Chondrocyte (in vitro differentiated cells): ENCODE results near the gene APOLD1. TPM values are rescaled to one million over a fixed set of nuclear protein-coding genes. Genes with fewer than 3 reads are reported as not detected.
A peak's percentile ranks its signal among the peaks of the same experiment; 100 is the strongest.

ENCODE experiments used
- DNase-seq: peaks from one replicate; pipeline ENCODE4 v3.0.0; 2021; ENCODE audit warnings: mixed read lengths, low spot score
- H3K27ac Mint-ChIP-seq: one replicate; pipeline ENCODE4 v1.8.0; 2021; ENCODE audit warnings: mild to moderate bottlenecking, moderate library complexity, mixed read lengths; ENCODE audit not compliant: unreplicated experiment
- H3K27me3 Mint-ChIP-seq: 2 replicates; pipeline ENCODE4 v1.8.0; 2021; ENCODE audit warnings: low read depth, mixed read lengths
- H3K36me3 Mint-ChIP-seq: 2 replicates; pipeline ENCODE4 v1.8.0; 2021; ENCODE audit warnings: low read depth, mixed read lengths
- H3K4me1 Mint-ChIP-seq: 2 replicates; pipeline ENCODE4 v1.8.0; 2021; ENCODE audit warnings: low read depth, mild to moderate bottlenecking, mixed read lengths
- H3K4me3 Mint-ChIP-seq: one replicate; pipeline ENCODE4 v1.8.0; 2021; ENCODE audit warnings: mild to moderate bottlenecking, moderate library complexity, mixed read lengths; ENCODE audit not compliant: unreplicated experiment
- H3K9me3 Mint-ChIP-seq: 2 replicates; pipeline ENCODE4 v1.8.0; 2021; ENCODE audit warnings: low read depth, mixed read lengths
- microRNA-seq: library from miRNA; unstranded; fragments of <30 nt; microRNA quantifications from one replicate; pipeline ENCODE4 v1.2.0, GENCODE V29; 2020; ENCODE audit warnings: borderline number of aligned reads
- total RNA-seq: library from RNA; stranded (reverse); gene quantifications from 3 replicates; pipeline ENCODE4 v1.2.1, GENCODE V29; 2021
- TF ChIP-seq, protein P1 (sequence below): fragments of 200-600 bp; sonication (generic); IDR thresholded peaks from 2 replicates; pipeline ENCODE4 v1.5.0; 2021; ENCODE audit warnings: antibody characterized with exemption, mild to moderate bottlenecking, moderate library complexity

Gene APOLD1
- total RNA-seq, 1 donor from 2014 or later, result 7.1 TPM

- no peaks in the 10 kb centered on the region for H3K9me3 Mint-ChIP-seq
- H3K27ac Mint-ChIP-seq, result peak overlapping the region; percentile 92
- TF ChIP-seq, protein P1, sequence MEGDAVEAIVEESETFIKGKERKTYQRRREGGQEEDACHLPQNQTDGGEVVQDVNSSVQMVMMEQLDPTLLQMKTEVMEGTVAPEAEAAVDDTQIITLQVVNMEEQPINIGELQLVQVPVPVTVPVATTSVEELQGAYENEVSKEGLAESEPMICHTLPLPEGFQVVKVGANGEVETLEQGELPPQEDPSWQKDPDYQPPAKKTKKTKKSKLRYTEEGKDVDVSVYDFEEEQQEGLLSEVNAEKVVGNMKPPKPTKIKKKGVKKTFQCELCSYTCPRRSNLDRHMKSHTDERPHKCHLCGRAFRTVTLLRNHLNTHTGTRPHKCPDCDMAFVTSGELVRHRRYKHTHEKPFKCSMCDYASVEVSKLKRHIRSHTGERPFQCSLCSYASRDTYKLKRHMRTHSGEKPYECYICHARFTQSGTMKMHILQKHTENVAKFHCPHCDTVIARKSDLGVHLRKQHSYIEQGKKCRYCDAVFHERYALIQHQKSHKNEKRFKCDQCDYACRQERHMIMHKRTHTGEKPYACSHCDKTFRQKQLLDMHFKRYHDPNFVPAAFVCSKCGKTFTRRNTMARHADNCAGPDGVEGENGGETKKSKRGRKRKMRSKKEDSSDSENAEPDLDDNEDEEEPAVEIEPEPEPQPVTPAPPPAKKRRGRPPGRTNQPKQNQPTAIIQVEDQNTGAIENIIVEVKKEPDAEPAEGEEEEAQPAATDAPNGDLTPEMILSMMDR, result no peak
- H3K27me3 Mint-ChIP-seq, result no peaks in the 10 kb centered on the region
- no peaks in the 10 kb centered on the region for H3K36me3 Mint-ChIP-seq
- no peak for DNase-seq
- peaks cover 34% of the 10 kb centered on the region for H3K4me1 Mint-ChIP-seq
- H3K4me3 Mint-ChIP-seq, result no peak overlapping the region
Observed at GRCh38 chr12:12839873-12840579, 54.6 kb downstream of the APOLD1 start.

DNA sequence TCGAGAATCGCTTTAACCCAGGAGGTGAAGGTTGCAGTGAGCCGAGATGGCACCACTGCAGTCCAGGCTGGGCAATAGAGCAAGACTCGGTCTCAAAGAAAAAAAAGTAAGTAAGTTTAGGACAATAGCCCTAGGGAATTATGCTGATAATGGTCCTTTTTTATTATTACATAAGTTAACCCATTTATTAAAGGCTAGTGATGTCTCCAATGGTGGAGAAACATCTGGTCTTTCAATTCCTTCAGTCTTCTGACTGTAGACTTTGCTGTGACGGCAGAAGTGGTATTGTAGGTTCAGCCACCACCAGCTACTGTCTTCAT lies 55.1 kb downstream of the APOLD1 start:
- H3K36me3 Mint-ChIP-seq, result no peaks in the 10 kb centered on the region
- no peak overlapping the region for H3K27ac Mint-ChIP-seq
- no peak for DNase-seq
- no peaks in the 10 kb centered on the region for H3K9me3 Mint-ChIP-seq
- H3K27me3 Mint-ChIP-seq, result no peaks in the 10 kb centered on the region
- H3K4me1 Mint-ChIP-seq, result peaks cover 39% of the 10 kb centered on the region
- TF ChIP-seq, protein P1, result no peak
- no peak overlapping the region for H3K4me3 Mint-ChIP-seq

Small RNAs within 50 kb of the gene (microRNA-seq; reads per million reads assigned to microRNA genes)
- gene MIR613, result not detected

Other genes starting within 250 kb of the APOLD1 start
- gene DUSP16, start 222.8 kb upstream of the APOLD1 start, total RNA-seq, result 9.7 to 13.7 TPM (median 11.4 TPM) in 3 replicates
- 11.3 to 14.4 TPM (median 11.4 TPM) in 3 replicates for gene CREBL2, start 173.8 kb upstream of the APOLD1 start, total RNA-seq
- 0.60 TPM in 1 of 3 replicates, not detected in the others for gene GPR19, start 89.5 kb upstream of the APOLD1 start, total RNA-seq
- 32.1 to 37.9 TPM (median 35.9 TPM) in 3 replicates for gene CDKN1B, start 68.3 kb upstream of the APOLD1 start, total RNA-seq
- 33.6 to 44.0 TPM (median 39.3 TPM) in 3 replicates for gene DDX47, start 27.7 kb downstream of the APOLD1 start, total RNA-seq
- 8.1 to 13.1 TPM (median 10.5 TPM) in 3 replicates for gene GPRC5A, start 105.9 kb downstream of the APOLD1 start, total RNA-seq
- gene GPRC5D, start 166.5 kb downstream of the APOLD1 start, total RNA-seq, result not detected in 3 replicates
- 39.7 to 52.3 TPM (median 50.7 TPM) in 3 replicates for gene HEBP1, start 214.6 kb downstream of the APOLD1 start, total RNA-seq